Measurements from ENCODE around the gene DALRD3. TPM values are rescaled to one million over a fixed set of nuclear protein-coding genes. Genes with fewer than 3 reads are reported as not detected.

The DALRD3 gene
- total RNA-seq, 2 experiments from 2014 or later, result 20.2 to 22.8 TPM

- CTCF ChIA-PET, result interaction anchor here (0.6 to 5.9 kb wide), 9 partner anchors 10 to 98 kb away, joined by 4 to 64 read pairs (median 13); partner anchors contain the start of genes P4HTM, QRICH1, USP19 and WDR6
- Mint-ChIP-seq H3K4me1 (ENCODE audit: low read depth) (peaks cover 54% of the 10 kb centered on the region), H3K27ac (peak overlapping the region; percentile 94), H3K27me3 (no peaks in the 10 kb centered on the region), H3K36me3 (ENCODE audit: low read depth) (peaks cover 63% of the 10 kb centered on the region), H3K4me3 (peak overlapping the region; percentile 87), H3K9me3 (no peaks in the 10 kb centered on the region)
- no peak for TF ChIP-seq CTCF (IDR thresholded peaks at IDR 0.05)
- DNase-seq (peak; percentile 36), ATAC-seq (no peak)
- intact Hi-C loops (cut with micrococcal nuclease), result loop anchor here (5.0 kb wide), 1 partner anchor 35 kb away; no protein-coding TSS in a partner anchor
- POLR2A ChIA-PET, result interaction anchor here (1.0 to 12.0 kb wide), 12 partner anchors 8 to 317 kb away, joined by 3 to 200 read pairs (median 8); partner anchors contain the start of genes ARIH2, P4HTM, QARS1 and QRICH1
Measured at GRCh38 chr3:49022688-49023171, 4.3 kb upstream of the DALRD3 start.

- H3K9me3 Mint-ChIP-seq, result no peaks in the 10 kb centered on the region
- H3K27me3 Mint-ChIP-seq, result no peaks in the 10 kb centered on the region
- CTCF ChIA-PET, result interaction anchor here (0.6 to 5.9 kb wide), 12 partner anchors 9 to 99 kb away, joined by 3 to 64 read pairs (median 8); partner anchors contain the start of genes P4HTM, QRICH1, USP19 and WDR6
- POLR2A ChIA-PET, result interaction anchor here (0.9 to 12.0 kb wide), 16 partner anchors 8 to 318 kb away, joined by 3 to 200 read pairs (median 5); partner anchors contain the start of genes ARIH2, P4HTM, QARS1 and QRICH1
- ATAC-seq (peak; percentile 74), DNase-seq (peak; percentile 95)
- peak within 1 kb of the TSS; percentile 94 for H3K27ac Mint-ChIP-seq
- peaks cover 48% of the 10 kb centered on the region for H3K4me1 Mint-ChIP-seq (ENCODE audit: low read depth)
- peak within 1 kb of the TSS; percentile 87 for H3K4me3 Mint-ChIP-seq
- H3K36me3 Mint-ChIP-seq (ENCODE audit: low read depth), result peaks cover 57% of the 10 kb centered on the region
- intact Hi-C loops (cut with micrococcal nuclease), result loop anchor here (5.0 kb wide), 1 partner anchor 35 kb away; no protein-coding TSS in a partner anchor
- TF ChIP-seq CTCF (IDR thresholded peaks at IDR 0.05), result peak; percentile 99
Measured at GRCh38 chr3:49021813-49022687, 3.7 kb upstream of the DALRD3 start, which contains the start of gene NDUFAF3. Gene NDUFAF3 (plus strand): TSS chr3:49022121. CDS start chr3:49022145, 24 bp downstream.

- POLR2A ChIA-PET, result interaction anchor here (0.6 to 12.0 kb wide), 21 partner anchors 7 to 449 kb away, joined by 3 to 200 read pairs (median 4); partner anchors contain the start of genes ARIH2, DAG1, IMPDH2 and P4HTM
- DNase-seq (peak; percentile 100), ATAC-seq (peak; percentile 76)
- intact Hi-C loops (cut with micrococcal nuclease), result loop anchor here (5.0 kb wide), 1 partner anchor 34 kb away; no protein-coding TSS in a partner anchor
- Mint-ChIP-seq H3K9me3 (no peaks in the 10 kb centered on the region), H3K4me1 (ENCODE audit: low read depth) (peaks cover 44% of the 10 kb centered on the region), H3K27ac (peak overlapping the region; percentile 94), H3K4me3 (peak overlapping the region; percentile 87), H3K27me3 (no peaks in the 10 kb centered on the region), H3K36me3 (ENCODE audit: low read depth) (peaks cover 49% of the 10 kb centered on the region)
- CTCF ChIA-PET, result interaction anchor here (0.6 to 5.9 kb wide), 10 partner anchors 8 to 98 kb away, joined by 3 to 64 read pairs (median 12); partner anchors contain the start of genes P4HTM, QRICH1 and WDR6
- no peak for TF ChIP-seq CTCF (IDR thresholded peaks at IDR 0.05)
Measured at GRCh38 chr3:49021213-49021812, 2.9 kb upstream of the DALRD3 start.

GRCh38 chr3:49020330-49021212, 2.2 kb upstream of the DALRD3 start:
- ChIA-PET CTCF (interaction anchor here (0.6 to 5.9 kb wide), 9 partner anchors 8 to 250 kb away, joined by 3 to 64 read pairs (median 13); partner anchors contain the start of genes P4HTM, QRICH1 and WDR6), POLR2A (interaction anchor here (0.6 to 12.0 kb wide), 16 partner anchors 6 to 449 kb away, joined by 3 to 200 read pairs (median 4); partner anchors contain the start of genes ARIH2, DAG1, IMPDH2 and P4HTM)
- peaks cover 43% of the 10 kb centered on the region for H3K36me3 Mint-ChIP-seq (ENCODE audit: low read depth)
- DNase-seq, result peak; percentile 60
- intact Hi-C loops (cut with micrococcal nuclease), result loop anchor here (5.0 kb wide), 1 partner anchor 33 kb away; no protein-coding TSS in a partner anchor
- H3K9me3 Mint-ChIP-seq, result no peaks in the 10 kb centered on the region
- no peaks in the 10 kb centered on the region for H3K27me3 Mint-ChIP-seq
- H3K4me3 Mint-ChIP-seq, result peak overlapping the region; percentile 87
- TF ChIP-seq CTCF (IDR thresholded peaks at IDR 0.05), result no peak
- ATAC-seq, result no peak
- peak overlapping the region; percentile 94 for H3K27ac Mint-ChIP-seq
- peaks cover 39% of the 10 kb centered on the region for H3K4me1 Mint-ChIP-seq (ENCODE audit: low read depth)

All from activated CD8-positive, alpha-beta T cell treated with anti-CD3 and anti-CD28 coated beads for 36 hours (primary cell).